Fibroblast of gingiva (primary cell): Measurements from ENCODE around the gene EIF3K.
"Not testable (repeated sequence)": the region's sequence is repeated elsewhere in the genome, so short reads cannot be mapped to it uniquely, and the experiment has no call there.

Experiments
- DNase-seq: peaks from one replicate; pipeline ENCODE4 v3.0.0-alpha.2; 2011; ENCODE audit warnings: low read depth

The EIF3K gene, protein sequence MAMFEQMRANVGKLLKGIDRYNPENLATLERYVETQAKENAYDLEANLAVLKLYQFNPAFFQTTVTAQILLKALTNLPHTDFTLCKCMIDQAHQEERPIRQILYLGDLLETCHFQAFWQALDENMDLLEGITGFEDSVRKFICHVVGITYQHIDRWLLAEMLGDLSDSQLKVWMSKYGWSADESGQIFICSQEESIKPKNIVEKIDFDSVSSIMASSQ

DNA sequence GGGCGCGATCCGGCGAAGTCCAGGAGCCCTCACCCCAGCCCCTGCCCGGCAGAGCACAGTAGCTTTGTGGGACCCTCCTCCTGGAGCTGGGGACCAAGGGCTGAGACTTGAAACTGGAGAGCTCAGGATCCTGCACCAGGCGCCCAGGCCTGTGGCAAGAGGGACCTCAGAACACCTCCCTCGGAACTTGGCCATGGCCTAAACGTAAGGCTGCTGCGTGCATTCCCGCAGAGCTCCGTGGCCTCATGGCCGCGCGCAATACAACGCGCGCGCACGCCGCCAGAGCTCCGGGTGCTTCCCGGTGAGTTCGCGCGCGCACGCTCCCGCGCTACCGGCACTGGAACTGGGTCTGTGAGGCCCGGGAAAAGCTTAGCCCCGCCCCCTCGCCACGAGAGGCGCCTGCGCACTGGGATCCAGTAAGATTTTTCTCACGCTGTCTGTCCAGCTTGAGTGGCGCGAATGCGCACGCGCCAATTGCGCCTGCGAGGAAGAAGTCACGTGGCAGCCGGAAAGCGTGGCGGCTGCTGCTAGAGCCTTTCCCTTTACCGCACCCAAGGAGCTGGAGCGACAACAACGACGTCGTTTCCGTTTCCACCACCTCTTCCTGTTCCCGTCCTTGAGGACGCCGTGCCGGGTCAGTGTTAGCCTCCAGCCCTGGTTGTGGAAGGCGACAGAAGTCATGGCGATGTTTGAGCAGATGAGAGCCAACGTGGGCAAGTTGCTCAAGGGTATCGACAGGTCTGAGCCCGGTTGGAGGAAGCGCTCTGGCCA is at the start of gene EIF3K:
EIF3K (plus strand) TSS at position 599 of the 771 bp plus-strand sequence; CDS start at position 680, 81 bp downstream.
- DNase-seq, result peak; percentile 98

GRCh38 chr19:38569368-38569983 is 49.5 kb upstream of the EIF3K start:
- no peak for DNase-seq

- DNase-seq, result no peak
These were observed 47.3 kb upstream of the EIF3K start for GRCh38 chr19:38571682-38572081.

- DNase-seq, result no peak
These were observed 41.2 kb upstream of the EIF3K start for GRCh38 chr19:38577826-38578225.

- DNase-seq, result not testable (repeated sequence)
These were observed 39.7 kb upstream of the EIF3K start for GRCh38 chr19:38579304-38579703.

GRCh38 chr19:38580080-38580479 is 38.9 kb upstream of the EIF3K start:
- no peak for DNase-seq

GRCh38 chr19:38583219-38583984 is 35.6 kb upstream of the EIF3K start:
- no peak for DNase-seq

DNA sequence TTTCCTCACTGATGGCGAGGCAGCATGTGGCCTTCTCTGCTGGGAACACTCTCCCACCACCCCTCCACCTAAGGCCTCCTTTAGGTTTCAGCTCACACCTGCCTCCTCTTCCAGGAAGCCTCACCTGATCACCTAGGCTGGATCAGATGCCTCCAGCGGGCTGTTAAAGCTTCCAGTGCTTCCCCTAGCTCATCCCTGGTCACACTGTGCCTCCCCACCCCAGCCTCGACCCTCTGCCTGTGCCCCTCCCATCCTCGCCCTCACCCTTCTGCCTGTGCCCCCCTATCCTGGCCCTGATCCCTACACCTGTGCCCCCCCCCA is 35.0 kb upstream of the EIF3K start:
- no peak for DNase-seq

GRCh38 chr19:38587562-38587961 is 31.4 kb upstream of the EIF3K start:
- no peak for DNase-seq

DNA sequence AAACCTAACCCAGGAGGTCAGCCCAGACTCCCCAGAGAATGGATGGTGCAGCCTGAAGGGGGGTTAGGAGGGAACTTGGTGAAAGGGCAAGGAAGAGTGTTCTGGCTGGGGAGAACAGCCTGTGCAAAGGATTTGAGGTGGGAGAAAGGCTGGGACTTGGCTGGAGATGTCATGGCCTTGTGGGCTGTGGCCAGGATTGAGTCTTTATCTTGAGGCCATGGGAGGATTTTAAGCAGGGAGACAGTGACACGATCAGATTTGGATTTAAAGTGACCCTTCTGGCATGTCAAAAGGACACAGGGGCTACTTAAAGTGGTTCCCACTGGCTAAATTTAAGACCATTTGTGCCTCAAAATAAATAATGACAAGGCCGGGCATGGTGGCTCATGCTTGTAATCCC is 30.9 kb upstream of the EIF3K start:
- no peak for DNase-seq

- no peak for DNase-seq
These were observed 26.0 kb upstream of the EIF3K start for GRCh38 chr19:38592940-38593339.

- DNase-seq, result no peak
These were observed 22.7 kb upstream of the EIF3K start for GRCh38 chr19:38596057-38596981.

GRCh38 chr19:38597075-38597474 is 21.9 kb upstream of the EIF3K start:
- no peak for DNase-seq

GRCh38 chr19:38599722-38600121 is 19.3 kb upstream of the EIF3K start:
- no peak for DNase-seq

GRCh38 chr19:38602856-38603255 is 16.1 kb upstream of the EIF3K start:
- DNase-seq, result not testable (repeated sequence)

DNA sequence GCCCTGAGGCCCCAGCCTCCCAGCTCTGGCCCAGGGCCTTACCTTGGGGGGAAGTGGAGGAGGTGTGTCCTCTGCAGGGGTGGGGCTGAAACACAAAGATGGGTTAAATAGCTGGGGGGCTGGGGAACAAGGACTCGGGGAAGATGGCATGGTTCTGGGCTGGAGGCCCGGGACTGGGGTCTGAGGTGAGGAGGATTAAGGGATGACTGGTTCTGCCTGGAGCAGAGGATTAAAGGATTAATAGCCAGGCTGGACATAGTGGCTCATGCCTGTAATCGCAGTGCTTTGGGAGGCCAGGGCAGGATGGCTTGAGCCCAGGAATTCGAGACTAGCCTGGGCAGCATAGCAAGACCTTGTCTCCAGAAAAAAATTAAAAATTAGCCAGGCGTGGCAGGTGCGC is 12.9 kb upstream of the EIF3K start:
- DNase-seq, result no peak

DNA sequence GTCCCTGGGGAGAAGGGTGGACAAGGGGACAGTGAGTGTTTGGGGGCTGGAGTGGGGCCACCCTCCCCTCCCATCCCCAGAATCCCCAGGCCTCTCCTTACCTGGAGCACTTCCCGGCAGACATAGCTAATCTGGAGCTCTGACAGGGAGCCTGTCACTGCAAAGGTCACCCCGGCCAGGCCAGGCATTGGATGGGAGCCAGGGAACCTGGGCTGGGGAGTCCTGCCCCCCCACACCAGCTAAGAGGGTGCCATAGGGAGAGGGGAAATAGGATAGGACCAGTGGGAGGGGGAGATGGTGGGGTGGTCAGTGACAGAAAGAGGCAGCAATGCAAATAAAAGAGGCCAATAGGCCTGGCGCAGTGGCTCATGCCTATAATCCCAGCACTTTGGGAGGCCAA is 4.7 kb upstream of the EIF3K start:
- no peak for DNase-seq

DNA sequence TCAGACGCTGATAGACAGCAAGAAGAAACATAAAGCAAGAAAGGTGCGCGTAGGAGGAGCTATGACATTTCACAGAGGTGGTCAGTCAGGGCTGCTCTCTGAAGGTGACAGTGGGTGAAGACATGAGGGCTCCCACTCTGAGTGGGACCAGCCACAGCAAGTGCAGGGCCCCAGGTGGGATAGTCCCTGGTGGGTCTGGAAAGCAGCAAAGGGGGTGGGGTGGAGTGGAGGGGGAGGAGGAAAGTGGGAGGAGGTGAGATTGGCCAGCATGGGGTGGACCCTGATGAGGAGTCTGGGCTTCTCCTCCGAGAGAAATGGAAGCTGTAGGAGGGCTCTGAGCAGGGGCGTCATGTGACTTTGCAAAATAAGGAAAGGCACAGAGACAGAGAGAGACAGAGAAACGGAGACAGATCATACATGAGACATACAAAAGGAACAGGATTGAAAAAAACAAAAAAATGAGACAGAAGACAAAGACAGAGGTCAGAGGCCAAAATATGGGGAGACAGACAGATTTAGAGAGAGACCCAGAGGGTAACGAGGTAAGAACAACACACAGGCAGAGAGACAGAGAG is 3.9 kb upstream of the EIF3K start:
- no peak for DNase-seq

- DNase-seq, result no peak
These were observed 2.7 kb upstream of the EIF3K start for GRCh38 chr19:38616265-38616664.

DNA sequence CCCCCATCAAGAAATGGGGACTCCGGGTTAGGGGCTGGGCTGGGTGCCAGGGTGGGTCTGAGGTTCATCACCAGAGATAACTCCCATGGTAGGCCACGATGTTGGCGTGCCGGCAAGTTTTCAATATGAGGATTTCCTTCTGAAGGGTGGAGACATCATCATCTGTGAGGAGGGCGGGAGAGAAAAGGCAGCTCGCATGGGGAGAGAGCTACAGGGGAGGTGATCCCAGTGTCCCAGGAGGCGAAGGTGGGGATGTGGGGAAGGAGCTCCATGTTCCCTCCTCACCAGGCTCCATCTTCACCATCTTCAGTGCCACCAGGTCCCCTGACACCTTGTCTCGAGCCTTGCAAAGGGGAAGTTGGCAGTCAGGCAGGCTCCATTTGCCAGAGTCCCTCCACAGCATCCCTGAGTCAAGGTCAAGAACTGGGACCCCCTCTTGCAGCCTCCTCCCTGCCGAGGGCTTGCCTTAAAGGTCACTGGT is 1.7 kb upstream of the EIF3K start:
- no peak for DNase-seq
